SK-N-SH (cell line): ENCODE data around the gene FHOD3. TPM values are rescaled to one million over a fixed set of nuclear protein-coding genes. Genes with fewer than 3 reads are reported as not detected.

Experiments
- CTCF ChIA-PET: fragments of 300-600, 350-600 bp; formaldehyde crosslinking; extraction: SDS; loops from one replicate; lab custom pipeline; 2021; lab: Yijun Ruan, JAX
- POLR2A ChIA-PET: fragments of 350-600 bp; sonication (Branson Sonifier 250); formaldehyde crosslinking; extraction: SDS; loops from one replicate; lab custom pipeline; 2020; ENCODE audit warnings: antibody characterized with exemption, inconsistent platforms; lab: Yijun Ruan, JAX
- DNase-seq: peaks from one replicate; pipeline ENCODE4 v3.0.0; 2012
- H2AFZ ChIP-seq: fragments of 200-600 bp; sonication (generic); 2 replicates; pipeline ENCODE4 v1.8.1; 2016; ENCODE audit warnings: antibody characterized with exemption, mild to moderate bottlenecking, low read depth
- H3F3A ChIP-seq: fragments of 200-600 bp; sonication (generic); replicated peaks from 2 replicates; pipeline ENCODE3; 2016; ENCODE audit warnings: antibody characterized with exemption, mild to moderate bottlenecking; ENCODE audit not compliant: insufficient read depth
- H3K27ac ChIP-seq, 2 experiments: fragments of 200-500 bp in 1 of 2; fragments of 200-600 bp in 1 of 2; sonication (Bioruptor generic) in 1 of 2; sonication (generic), shearing (Covaris generic) in 1 of 2; 2 replicates each; pipeline versions ENCODE4 v1.5.1 to v1.6.1; 2014 to 2016; ENCODE audit warnings: low read depth in 2 of 2, inconsistent platforms in 1 of 2, low read length in 1 of 2, mild to moderate bottlenecking in 1 of 2, mixed read lengths in 1 of 2
- H3K27me3 ChIP-seq: fragments of 200-600 bp; sonication (generic), shearing (Covaris generic); 2 replicates; pipeline ENCODE4 v1.6.1; 2016; ENCODE audit warnings: mixed run types; ENCODE audit not compliant: insufficient read depth
- H3K36me3 ChIP-seq, 2 experiments: fragments of 200-500 bp in 1 of 2; fragments of 200-600 bp in 1 of 2; sonication (Bioruptor generic) in 1 of 2; sonication (generic) in 1 of 2; replicated peaks in 1 of 2; 2 replicates each; pipeline versions ENCODE3 to v1.5.1; 2014 to 2016; ENCODE audit warnings: low read length in 1 of 2, mild to moderate bottlenecking in 1 of 2; ENCODE audit not compliant: insufficient read depth in 2 of 2, control insufficient read depth in 1 of 2
- H3K4me1 ChIP-seq, 2 experiments: fragments of 200-500 bp in 1 of 2; fragments of 200-600 bp in 1 of 2; sonication (Bioruptor generic) in 1 of 2; sonication (generic), shearing (Covaris generic) in 1 of 2; 2 replicates each; pipeline versions ENCODE4 v1.5.1 to v1.6.1; 2014 to 2016; ENCODE audit warnings: low read depth in 1 of 2, low read length in 1 of 2, mixed run types in 1 of 2; ENCODE audit not compliant: insufficient read depth in 2 of 2, control insufficient read depth in 1 of 2
- H3K4me2 ChIP-seq: fragments of 200-600 bp; sonication (generic), shearing (Covaris generic); 2 replicates; pipeline ENCODE4 v1.6.1; 2017; ENCODE audit warnings: mixed run types
- H3K4me3 ChIP-seq, 2 experiments: fragments of 200-500 bp in 1 of 2; fragments of 200-600 bp in 1 of 2; sonication (Bioruptor generic) in 1 of 2; sonication (generic), shearing (Covaris generic) in 1 of 2; 2 replicates each; pipeline versions ENCODE4 v1.5.1 to v1.8.1; 2014 to 2016; ENCODE audit warnings: low read depth in 2 of 2, inconsistent platforms in 1 of 2, low read length in 1 of 2, mild to moderate bottlenecking in 1 of 2, mixed read lengths in 1 of 2, moderate library complexity in 1 of 2
- H3K79me2 ChIP-seq: fragments of 200-600 bp; sonication (generic); 2 replicates; pipeline ENCODE4 v1.8.1; 2017; ENCODE audit warnings: mild to moderate bottlenecking; ENCODE audit not compliant: insufficient read depth
- H3K9ac ChIP-seq: fragments of 200-600 bp; sonication (generic); 2 replicates; pipeline ENCODE4 v1.6.1; 2017; ENCODE audit warnings: mixed run types
- H3K9me2 ChIP-seq: fragments of 200-600 bp; sonication (generic); 2 replicates; pipeline ENCODE4 v1.6.1; 2017; ENCODE audit warnings: mixed run types
- H3K9me3 ChIP-seq: fragments of 200-600 bp; sonication (generic); 2 replicates; pipeline ENCODE4 v1.6.1; 2017; ENCODE audit warnings: mixed run types, mild to moderate bottlenecking, moderate library complexity
- H4K20me1 ChIP-seq: fragments of 200-600 bp; sonication (generic); 2 replicates; pipeline ENCODE4 v1.6.1; 2017; ENCODE audit warnings: mild to moderate bottlenecking, mixed run types; ENCODE audit not compliant: insufficient read depth
- CHD2 ChIP-seq: fragments of 150-350 bp; IDR thresholded peaks from 2 replicates; pipeline ENCODE4 v1.6.1; 2018; ENCODE audit warnings: low read length; ENCODE audit not compliant: partially characterized antibody
- ELF1 ChIP-seq: IDR thresholded peaks from 2 replicates; pipeline ENCODE4 v1.4.0; 2012
- EP300 ChIP-seq, 2 experiments: IDR thresholded peaks; 2 replicates each; pipeline versions ENCODE4 v1.4.0 to v1.6.1; 2012; ENCODE audit warnings: borderline replicate concordance in 1 of 2, low read depth in 1 of 2, low read length in 1 of 2
- EZH2phosphoT487 ChIP-seq: fragments of 200-600 bp; sonication (generic); IDR thresholded peaks from 2 replicates; pipeline ENCODE4 v1.6.1; 2017; ENCODE audit warnings: low read depth, mixed run types, mild to moderate bottlenecking, antibody characterized with exemption, moderate library complexity, borderline replicate concordance
- FOSL2 ChIP-seq: IDR thresholded peaks from 2 replicates; pipeline ENCODE4 v1.4.0; 2012; ENCODE audit warnings: low read depth, mild to moderate bottlenecking, moderate library complexity, borderline replicate concordance
- JUND ChIP-seq: IDR thresholded peaks from 2 replicates; pipeline ENCODE4 v1.4.0; 2012
- MEF2A ChIP-seq: IDR thresholded peaks from 2 replicates; pipeline ENCODE4 v1.4.0; 2012; ENCODE audit warnings: low read depth, borderline replicate concordance
- MXI1 ChIP-seq: IDR thresholded peaks from 2 replicates; pipeline ENCODE4 v1.6.1; 2012; ENCODE audit warnings: mild to moderate bottlenecking, low read depth, low read length, improper control_type of control experiment
- NFIC ChIP-seq: IDR thresholded peaks from 2 replicates; pipeline ENCODE4 v1.4.0; 2012; ENCODE audit warnings: borderline replicate concordance
- NRF1 ChIP-seq: IDR thresholded peaks from 2 replicates; pipeline ENCODE4 v1.6.1; 2012; ENCODE audit warnings: low read depth, mild to moderate bottlenecking, low read length
- RAD21 ChIP-seq: IDR thresholded peaks from 2 replicates; pipeline ENCODE4 v1.6.1; 2012; ENCODE audit warnings: mild to moderate bottlenecking, low read length
- RCOR1 ChIP-seq: fragments of 150-350 bp; IDR thresholded peaks from 2 replicates; pipeline ENCODE4 v1.6.1; 2017; ENCODE audit warnings: antibody characterized with exemption, low read length
- RFX5 ChIP-seq: IDR thresholded peaks from 2 replicates; pipeline ENCODE4 v1.6.1; 2012; ENCODE audit warnings: mild to moderate bottlenecking, improper control_type of control experiment, low read length
- RXRA ChIP-seq: IDR thresholded peaks from 2 replicates; pipeline ENCODE4 v1.4.0; 2012; ENCODE audit warnings: low read depth, mild to moderate bottlenecking, borderline replicate concordance
- SIN3A ChIP-seq: IDR thresholded peaks from 2 replicates; pipeline ENCODE4 v1.6.1; 2012; ENCODE audit warnings: low read depth, mild to moderate bottlenecking, low read length, moderate library complexity, borderline replicate concordance
- SMC3 ChIP-seq: IDR thresholded peaks from 2 replicates; pipeline ENCODE4 v1.6.1; 2012; ENCODE audit warnings: low read depth, low read length, improper control_type of control experiment
- TAF1 ChIP-seq: IDR thresholded peaks from 2 replicates; pipeline ENCODE4 v1.6.1; 2012; ENCODE audit warnings: low read depth, mild to moderate bottlenecking, low read length, moderate library complexity, borderline replicate concordance
- TCF12 ChIP-seq: IDR thresholded peaks from 2 replicates; pipeline ENCODE4 v1.4.0; 2012
- YY1 ChIP-seq: IDR thresholded peaks from 2 replicates; pipeline ENCODE4 v1.4.0; 2012; ENCODE audit warnings: low read depth, mild to moderate bottlenecking
- WGBS: methylation state at CpG from one replicate; pipeline ENCODE4 v1.1.6; 2017; ENCODE audit warnings: low lambda C conversion rate; 5-methylcytosine and 5-hydroxymethylcytosine counted together
- polyA plus RNA-seq, 3 experiments: library from polyadenylated mRNA; depleted of rRNA; stranded (reverse); fragments of >200 nt; gene quantifications; 2 replicates each; pipeline ENCODE4 v1.2.3, GENCODE V29; 2012
- TF ChIP-seq, protein P1 (sequence below): fragments of 200-600 bp; sonication (generic); IDR thresholded peaks from 2 replicates; pipeline ENCODE4 v1.6.1; 2017; ENCODE audit warnings: antibody characterized with exemption, mild to moderate bottlenecking, moderate library complexity
- TF ChIP-seq, protein P2 (sequence below): IDR thresholded peaks from 2 replicates; pipeline ENCODE4 v1.4.0; 2012; ENCODE audit warnings: low read depth
- TF ChIP-seq, protein P3 (sequence below): fragments of 150-350 bp; IDR thresholded peaks from 2 replicates; pipeline ENCODE4 v1.6.1; 2017; ENCODE audit warnings: antibody characterized with exemption, low read length, low read depth, borderline replicate concordance

The FHOD3 gene
- polyA plus RNA-seq, 1 of the 3 experiments (the other 2 are of a cell fraction) = 10.9 TPM

DNA sequence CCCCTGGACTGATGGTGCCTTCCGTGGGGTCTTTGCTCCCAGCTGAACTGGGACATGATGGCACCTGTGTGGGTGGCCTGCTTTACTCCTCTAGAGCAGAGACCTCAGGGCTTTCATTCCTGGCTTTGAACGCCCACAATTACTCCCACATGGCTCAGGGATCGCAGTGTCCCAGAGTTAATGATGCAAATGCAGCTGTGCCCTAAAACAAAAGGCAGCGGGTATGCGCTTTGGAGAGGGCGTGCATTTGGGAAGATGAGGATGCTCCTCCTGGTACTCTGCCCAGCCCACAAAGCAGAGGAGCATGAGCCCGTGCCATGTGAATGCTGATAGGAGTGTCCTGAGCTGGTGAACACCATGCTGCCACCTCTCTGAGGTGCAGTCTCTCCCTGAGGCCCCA, 173.4 kb downstream of the FHOD3 start:
- CTCF ChIA-PET = interaction anchor here (0.8 to 1.5 kb wide), 2 partner anchors 101 to 285 kb away, joined by 3 read pairs; no protein-coding TSS in a partner anchor
- no peaks in the 10 kb centered on the region for H3F3A ChIP-seq
- no peaks in the 10 kb centered on the region for H3K9me2 ChIP-seq
- H3K36me3 ChIP-seq = no peaks in the 10 kb centered on the region
- POLR2A ChIA-PET = no interaction called here
- no peak for DNase-seq
- no peak overlapping the region for H3K4me3 ChIP-seq
- peaks cover 0 to 26% of the 10 kb centered on the region in 2 experiments; a peak in 1 of 4 replicates for H3K4me1 ChIP-seq
- no peak overlapping the region for H2AFZ ChIP-seq
- no peaks in the 10 kb centered on the region for H3K79me2 ChIP-seq
- no peaks in the 10 kb centered on the region for H4K20me1 ChIP-seq
- no peaks in the 10 kb centered on the region for H3K27me3 ChIP-seq
- WGBS = 67% methylated on average over 3 of the region's 7 CpGs
- H3K4me2 ChIP-seq = no peak overlapping the region
- no peak for TF ChIP-seq JUND
- TF ChIP-seq EZH2phosphoT487 = no peak
- TF ChIP-seq EP300 (IDR thresholded peaks at IDR 0.05; ENCODE audit: borderline replicate concordance in 1 of 2, low read depth in 1 of 2, low read length in 1 of 2) = no peak
- TF ChIP-seq RAD21 = no peak
- TF ChIP-seq MEF2A = no peak
- TF ChIP-seq, protein P1, sequence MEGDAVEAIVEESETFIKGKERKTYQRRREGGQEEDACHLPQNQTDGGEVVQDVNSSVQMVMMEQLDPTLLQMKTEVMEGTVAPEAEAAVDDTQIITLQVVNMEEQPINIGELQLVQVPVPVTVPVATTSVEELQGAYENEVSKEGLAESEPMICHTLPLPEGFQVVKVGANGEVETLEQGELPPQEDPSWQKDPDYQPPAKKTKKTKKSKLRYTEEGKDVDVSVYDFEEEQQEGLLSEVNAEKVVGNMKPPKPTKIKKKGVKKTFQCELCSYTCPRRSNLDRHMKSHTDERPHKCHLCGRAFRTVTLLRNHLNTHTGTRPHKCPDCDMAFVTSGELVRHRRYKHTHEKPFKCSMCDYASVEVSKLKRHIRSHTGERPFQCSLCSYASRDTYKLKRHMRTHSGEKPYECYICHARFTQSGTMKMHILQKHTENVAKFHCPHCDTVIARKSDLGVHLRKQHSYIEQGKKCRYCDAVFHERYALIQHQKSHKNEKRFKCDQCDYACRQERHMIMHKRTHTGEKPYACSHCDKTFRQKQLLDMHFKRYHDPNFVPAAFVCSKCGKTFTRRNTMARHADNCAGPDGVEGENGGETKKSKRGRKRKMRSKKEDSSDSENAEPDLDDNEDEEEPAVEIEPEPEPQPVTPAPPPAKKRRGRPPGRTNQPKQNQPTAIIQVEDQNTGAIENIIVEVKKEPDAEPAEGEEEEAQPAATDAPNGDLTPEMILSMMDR = no peak
- TF ChIP-seq TCF12 = no peak
- TF ChIP-seq TAF1 = no peak
- no peak for TF ChIP-seq NRF1
- TF ChIP-seq, protein P2, sequence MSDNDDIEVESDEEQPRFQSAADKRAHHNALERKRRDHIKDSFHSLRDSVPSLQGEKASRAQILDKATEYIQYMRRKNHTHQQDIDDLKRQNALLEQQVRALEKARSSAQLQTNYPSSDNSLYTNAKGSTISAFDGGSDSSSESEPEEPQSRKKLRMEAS = no peak
- TF ChIP-seq ELF1 = no peak
- TF ChIP-seq MXI1 = no peak
- TF ChIP-seq, protein P3, sequence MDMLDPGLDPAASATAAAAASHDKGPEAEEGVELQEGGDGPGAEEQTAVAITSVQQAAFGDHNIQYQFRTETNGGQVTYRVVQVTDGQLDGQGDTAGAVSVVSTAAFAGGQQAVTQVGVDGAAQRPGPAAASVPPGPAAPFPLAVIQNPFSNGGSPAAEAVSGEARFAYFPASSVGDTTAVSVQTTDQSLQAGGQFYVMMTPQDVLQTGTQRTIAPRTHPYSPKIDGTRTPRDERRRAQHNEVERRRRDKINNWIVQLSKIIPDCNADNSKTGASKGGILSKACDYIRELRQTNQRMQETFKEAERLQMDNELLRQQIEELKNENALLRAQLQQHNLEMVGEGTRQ = no peak
- TF ChIP-seq RXRA = no peak
- no peak for TF ChIP-seq SMC3
- TF ChIP-seq NFIC = no peak
- TF ChIP-seq, all 33 proteins: peak for 0
- Histone ChIP-seq H3K9me3 (no peaks in the 10 kb centered on the region), H3K27ac (no peak overlapping the region), H3K9ac (no peak overlapping the region)

DNA sequence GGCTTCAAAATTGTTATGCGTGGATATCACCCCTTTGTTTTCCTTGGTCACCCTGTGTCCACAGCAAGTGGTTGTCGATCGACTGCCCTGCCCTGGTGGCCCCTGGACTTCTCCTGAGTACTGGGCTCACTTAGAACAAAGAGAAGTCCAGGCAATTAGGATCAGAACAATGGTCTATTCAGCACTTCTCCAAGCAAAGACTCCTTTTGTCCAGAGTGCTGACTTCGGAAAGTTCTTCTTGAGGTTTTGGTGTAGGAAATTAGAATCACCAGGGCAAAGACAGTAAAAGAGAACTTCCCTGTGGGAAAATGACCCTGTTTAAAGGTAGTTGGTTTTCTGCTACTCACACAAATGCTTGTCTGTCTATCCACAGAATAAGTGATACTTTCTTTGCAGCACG, 173.9 kb downstream of the FHOD3 start:
- ChIA-PET POLR2A (no interaction called here), CTCF (interaction anchor here (0.8 kb wide), 1 partner anchor 285 kb away, joined by 3 read pairs; no protein-coding TSS in a partner anchor)
- Histone ChIP-seq H3K9ac (no peak overlapping the region), H3K9me2 (no peaks in the 10 kb centered on the region), H3F3A (no peaks in the 10 kb centered on the region), H3K9me3 (no peaks in the 10 kb centered on the region), H3K27ac (no peak overlapping the region), H3K4me1 (peaks cover 0 to 26% of the 10 kb centered on the region in 2 experiments; a peak in 1 of 4 replicates), H3K4me2 (no peak overlapping the region), H2AFZ (no peak overlapping the region), H3K4me3 (no peak overlapping the region), H3K79me2 (no peaks in the 10 kb centered on the region), H3K36me3 (no peaks in the 10 kb centered on the region), H3K27me3 (no peaks in the 10 kb centered on the region), H4K20me1 (no peaks in the 10 kb centered on the region)
- no peak for DNase-seq
- no peak for TF ChIP-seq SIN3A
- no peak for TF ChIP-seq EZH2phosphoT487
- no peak for TF ChIP-seq EP300 (IDR thresholded peaks at IDR 0.05; ENCODE audit: borderline replicate concordance in 1 of 2, low read depth in 1 of 2, low read length in 1 of 2)
- no peak for TF ChIP-seq CHD2
- TF ChIP-seq, protein P1 = no peak
- no peak for TF ChIP-seq RFX5
- TF ChIP-seq YY1 = no peak
- TF ChIP-seq SMC3 = no peak
- no peak for TF ChIP-seq RCOR1
- TF ChIP-seq, protein P2 = no peak
- TF ChIP-seq FOSL2 = no peak
- no peak for TF ChIP-seq RAD21
- WGBS = 88% methylated on average over 5 of the region's 5 CpGs
